GM12878 (cell line): Measurements from ENCODE around the gene ACP4. TPM values are rescaled to one million over a fixed set of nuclear protein-coding genes. Genes with fewer than 3 reads are reported as not detected.
A peak's percentile ranks its signal among the peaks of the same experiment; 100 is the strongest.

ENCODE experiments used
- ATAC-seq: fragments of 200-7000 bp; cut with Tn5 transposase; 3 replicates; pipeline ENCODE4 v1.9.1; 2020; ENCODE audit warnings: mild to moderate bottlenecking, moderate library complexity
- BruUV-seq: library from RNA; stranded (reverse); fragments of 400-500 nt; replicated peaks from 2 replicates; lab custom pipeline; 2021; lab: Mats Ljungman, UMichigan
- CTCF ChIA-PET: fragments of 300-600 bp; sonication (Branson Sonifier 250); formaldehyde crosslinking; extraction: SDS; loops from one replicate; lab custom pipeline; 2021; ENCODE audit warnings: inconsistent platforms; lab: Yijun Ruan, JAX
- POLR2A ChIA-PET: fragments of 350-600 bp; formaldehyde crosslinking; extraction: SDS; loops from one replicate; lab custom pipeline; 2021; ENCODE audit warnings: inconsistent platforms; lab: Charles Lee
- RAD21 ChIA-PET: fragments of 300-600 bp; sonication (Branson Sonifier 250); formaldehyde crosslinking; loops from one replicate; lab custom pipeline; 2023; ENCODE audit warnings: antibody characterized with exemption; ENCODE audit not compliant: unreplicated experiment; lab: Charles Lee
- SMC1A ChIA-PET: fragments of 300-600 bp; sonication (Branson Sonifier 250); formaldehyde crosslinking; loops from one replicate; lab custom pipeline; 2023; ENCODE audit not compliant: unreplicated experiment, uncharacterized antibody; lab: Charles Lee
- DNase-seq: peaks from one replicate; pipeline ENCODE4 v3.0.0-alpha.2; 2011; ENCODE audit warnings: low read depth, low spot score
- FAIRE-seq: peaks from 3 replicates; lab custom pipeline; 2011; peaks lifted over from hg19 to GRCh38; lab: Jason Lieb, UNC
- H2AFZ ChIP-seq: 2 replicates; pipeline ENCODE4 v1.6.0; 2011; ENCODE audit warnings: low read depth, low read length, control low read depth; ENCODE audit not compliant: control insufficient read depth
- H3K27ac ChIP-seq: 2 replicates; pipeline ENCODE4 v1.5.1; 2011; ENCODE audit warnings: control low read depth; ENCODE audit not compliant: control insufficient read depth, insufficient read depth
- H3K27me3 ChIP-seq, 2 experiments: replicated peaks in 1 of 2; 2 replicates each; pipeline versions ENCODE4 v1.6.0 to v1.6.1; 2011; ENCODE audit warnings: low read length in 1 of 2; ENCODE audit not compliant: control insufficient read depth in 2 of 2, insufficient read depth in 2 of 2
- H3K36me3 ChIP-seq, 2 experiments: 2 replicates each; pipeline ENCODE4 v1.5.1; 2011; ENCODE audit warnings: low read length in 1 of 2; ENCODE audit not compliant: control insufficient read depth in 2 of 2, insufficient read depth in 2 of 2
- H3K4me1 ChIP-seq: 2 replicates; pipeline ENCODE4 v1.6.1; 2011; ENCODE audit warnings: mild to moderate bottlenecking, low read length, moderate library complexity, mixed read lengths; ENCODE audit not compliant: control insufficient read depth, insufficient read depth
- H3K4me2 ChIP-seq: 2 replicates; pipeline ENCODE4 v1.6.0; 2011; ENCODE audit warnings: control low read depth; ENCODE audit not compliant: control insufficient read depth, insufficient read depth
- H3K4me3 ChIP-seq: fragments of 200-600 bp; sonication (generic); 2 replicates; pipeline ENCODE4 v1.5.1; 2016
- H3K79me2 ChIP-seq: 2 replicates; pipeline ENCODE4 v1.6.0; 2011; ENCODE audit warnings: low read length; ENCODE audit not compliant: control insufficient read depth, insufficient read depth
- H3K9ac ChIP-seq: 2 replicates; pipeline ENCODE4 v1.8.0; 2011; ENCODE audit warnings: low read length, control low read depth, mixed read lengths; ENCODE audit not compliant: control insufficient read depth, insufficient read depth
- H3K9me3 ChIP-seq: replicated peaks from 3 replicates; pipeline ENCODE4 v1.5.1; 2011; ENCODE audit warnings: mild to moderate bottlenecking, low read length; ENCODE audit not compliant: control insufficient read depth, insufficient read depth
- H4K20me1 ChIP-seq: 2 replicates; pipeline ENCODE4 v1.6.0; 2011; ENCODE audit not compliant: control insufficient read depth, insufficient read depth
- CBFB ChIP-seq: IDR thresholded peaks from 2 replicates; pipeline ENCODE4 v1.6.1; 2016; ENCODE audit warnings: antibody characterized with exemption, low read depth
- CHD2 ChIP-seq: IDR thresholded peaks from 2 replicates; pipeline ENCODE4 v1.6.1; 2011; ENCODE audit warnings: low read depth, low read length, improper control_type of control experiment, borderline replicate concordance
- FOS ChIP-seq: IDR thresholded peaks from 3 replicates; pipeline ENCODE4 v1.6.1; 2011; ENCODE audit warnings: borderline replicate concordance; ENCODE audit not compliant: insufficient read length; ENCODE audit errors: extremely low read depth
- FOXM1 ChIP-seq: IDR thresholded peaks from 2 replicates; pipeline ENCODE4 v1.6.1; 2012; ENCODE audit warnings: low read depth, mild to moderate bottlenecking, inconsistent platforms, low read length, moderate library complexity
- GABPA ChIP-seq: IDR thresholded peaks from 2 replicates; pipeline ENCODE4 v1.6.1; 2014; ENCODE audit warnings: antibody characterized with exemption, low read depth, mild to moderate bottlenecking, inconsistent platforms
- HDGF ChIP-seq: fragments of 450-650 bp; IDR thresholded peaks from 2 replicates; pipeline ENCODE4 v1.6.1; 2016; ENCODE audit warnings: antibody characterized with exemption
- IKZF1 ChIP-seq: fragments of 450-650 bp; conservative IDR thresholded peaks from 2 replicates; pipeline ENCODE4 v1.6.1; 2017; ENCODE audit warnings: antibody characterized with exemption, mild to moderate bottlenecking
- IKZF2 ChIP-seq, 2 experiments: fragments of 450-650 bp; IDR thresholded peaks; 2 replicates each; pipeline ENCODE4 v1.6.1; 2017; ENCODE audit warnings: mild to moderate bottlenecking in 2 of 2, moderate library complexity in 2 of 2
- KLF5 ChIP-seq: fragments of 450-650 bp; IDR thresholded peaks from 2 replicates; pipeline ENCODE4 v1.6.1; 2014; ENCODE audit warnings: mild to moderate bottlenecking; ENCODE audit not compliant: partially characterized antibody
- POLR2AphosphoS2 ChIP-seq: IDR thresholded peaks from 2 replicates; pipeline ENCODE4 v1.6.1; 2011; ENCODE audit warnings: low read depth, mild to moderate bottlenecking, low read length, improper control_type of control experiment, moderate library complexity
- POLR2AphosphoS5 ChIP-seq: IDR thresholded peaks from 2 replicates; pipeline ENCODE4 v1.6.1; 2011; ENCODE audit warnings: mild to moderate bottlenecking, low read length, inconsistent platforms
- POU2F2 ChIP-seq: IDR thresholded peaks from 3 replicates; pipeline ENCODE4 v1.6.1; 2011; ENCODE audit warnings: low read depth, mild to moderate bottlenecking, low read length, borderline replicate concordance
- RCOR1 ChIP-seq: conservative IDR thresholded peaks from 2 replicates; pipeline ENCODE4 v1.6.1; 2012; ENCODE audit warnings: low read depth, low read length, improper control_type of control experiment
- SREBF1 ChIP-seq: IDR thresholded peaks from 2 replicates; pipeline ENCODE4 v1.6.1; 2012; ENCODE audit warnings: mild to moderate bottlenecking, low read length
- TARDBP ChIP-seq: IDR thresholded peaks from 2 replicates; pipeline ENCODE4 v1.6.1; 2016; ENCODE audit warnings: borderline replicate concordance
- TBL1XR1 ChIP-seq: IDR thresholded peaks from 2 replicates; pipeline ENCODE4 v1.6.1; 2012; ENCODE audit warnings: low read depth, low read length, improper control_type of control experiment
- TCF7 ChIP-seq: IDR thresholded peaks from 2 replicates; pipeline ENCODE4 v1.6.1; 2014; ENCODE audit warnings: antibody characterized with exemption, borderline replicate concordance
- WRNIP1 ChIP-seq: IDR thresholded peaks from 2 replicates; pipeline ENCODE4 v1.6.1; 2011; ENCODE audit warnings: low read depth, low read length, improper control_type of control experiment, borderline replicate concordance
- YBX1 ChIP-seq: fragments of 450-650 bp; IDR thresholded peaks from 2 replicates; pipeline ENCODE4 v1.6.1; 2016; ENCODE audit warnings: antibody characterized with exemption
- YY1 ChIP-seq: IDR thresholded peaks from 2 replicates; pipeline ENCODE4 v1.6.1; 2011; ENCODE audit warnings: low read depth, mild to moderate bottlenecking, low read length
- WGBS: methylation state at CpG from one replicate; pipeline ENCODE4 v1.1.6; 2016; ENCODE audit warnings: low lambda C conversion rate; ENCODE audit not compliant: insufficient replicate concordance, insufficient coverage; ENCODE audit errors: missing lambda C conversion rate; 5-methylcytosine and 5-hydroxymethylcytosine counted together
- in situ Hi-C: fragments of 300-500 bp; cut with MboI; formaldehyde crosslinking; loops from 9 replicates; pipeline ENCODE4 v1.14.3; 2018; ENCODE audit warnings: mixed read lengths
- intact Hi-C: fragments of 100-400 bp; cut with micrococcal nuclease; formaldehyde crosslinking; loops from one replicate; pipeline ENCODE4 v1.14.2; 2022; ENCODE audit not compliant: unreplicated experiment
- polyA plus RNA-seq, 11 experiments: library from polyadenylated mRNA; depleted of rRNA in 4 of 11; unstranded in 6 of 11; stranded (reverse) in 5 of 11; fragments of >200 nt; fragmentation: Nextera tagmentation in 4 of 11; fragmentation: Illumina TruSeq in 1 of 11; extraction: Ambion mirVana in 4 of 11; extraction: Trizol in 1 of 11; gene quantifications; 1 replicate in 1 of 11; 2 replicates in 10 of 11; pipeline versions ENCODE4 v1.2.1 to v1.2.3, GENCODE V29; 2011 to 2016; ENCODE audit warnings: inconsistent platforms in 2 of 11, missing spikeins in 2 of 11, low read depth in 1 of 11
- total RNA-seq, 4 experiments: library from RNA; depleted of rRNA in 3 of 4; stranded (reverse); fragments of >200 nt in 3 of 4; fragmentation: Illumina TruSeq in 1 of 4; extraction: Trizol in 1 of 4; gene quantifications; 2 replicates each; pipeline versions ENCODE4 v1.2.1 to v1.2.3, GENCODE V29; 2013 to 2021
- TF ChIP-seq, protein P1 (sequence below): IDR thresholded peaks from 2 replicates; pipeline ENCODE4 v1.6.1; 2011; ENCODE audit warnings: borderline replicate concordance, low read depth, mild to moderate bottlenecking, moderate library complexity, mixed read lengths, low read length; ENCODE audit not compliant: insufficient read depth; ENCODE audit errors: extremely low read length
- TF ChIP-seq, protein P2 (sequence below): IDR thresholded peaks from 2 replicates; pipeline ENCODE4 v1.6.1; 2012; ENCODE audit warnings: mild to moderate bottlenecking, low read depth, low read length

The ACP4 gene
- total and polyA plus RNA-seq, 10 of the 15 experiments (the other 5 are each of a cell fraction or from before 2014, with no cell fraction given), result not detected

DNA sequence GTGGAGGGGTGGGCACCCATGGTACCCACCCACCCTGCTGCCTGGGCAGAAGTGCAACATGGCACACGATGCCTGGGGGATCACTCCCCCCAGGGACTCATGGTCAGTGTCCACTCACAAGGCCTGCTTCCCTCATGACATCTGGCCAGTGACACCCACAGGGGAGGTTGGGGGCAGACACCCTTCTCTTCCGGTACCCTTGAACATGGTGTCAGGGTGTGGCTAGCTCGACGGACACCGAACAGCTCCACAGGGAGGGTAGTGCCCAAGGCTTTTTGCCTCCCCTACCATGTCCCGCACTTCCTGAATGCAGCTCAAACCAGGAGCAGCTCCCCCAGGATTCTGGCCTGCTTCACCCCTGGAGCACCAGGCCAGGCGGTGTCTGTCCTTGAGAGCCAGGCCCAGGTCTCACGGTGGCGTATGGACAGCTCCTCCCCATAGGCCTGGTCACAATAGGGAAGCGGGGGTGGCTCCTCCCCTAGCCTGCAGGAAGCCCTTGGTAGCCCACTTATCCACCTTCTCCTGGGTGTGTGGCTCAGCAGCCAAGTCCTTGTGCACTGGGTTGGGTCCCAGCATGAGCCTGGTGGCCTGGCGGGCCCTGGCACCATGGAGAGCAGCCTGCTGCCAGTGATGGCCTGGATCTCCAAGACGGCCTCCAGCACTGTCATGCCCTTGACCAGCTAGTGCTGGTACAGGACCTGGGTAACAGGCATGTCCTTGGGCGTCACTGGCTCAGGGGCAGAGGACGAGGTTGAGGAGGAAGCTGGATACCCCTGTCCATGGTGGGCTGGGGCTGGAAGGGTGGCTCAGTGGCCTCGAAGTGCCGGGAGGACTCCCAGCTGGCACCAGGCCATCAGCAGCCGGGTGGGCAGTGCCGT, 7.8 kb downstream of the ACP4 start:
- ATAC-seq (no peak), FAIRE-seq (no peak), DNase-seq (no peak)
- in situ Hi-C loops, result no loop called here
- Histone ChIP-seq H3K4me2 (no peak overlapping the region), H3K9me3 (no peaks in the 10 kb centered on the region), H3K27ac (no peak overlapping the region), H3K4me3 (no peak overlapping the region), H4K20me1 (peaks cover 9% of the 10 kb centered on the region), H3K36me3 (peaks cover 31 to 34% of the 10 kb centered on the region in 2 experiments), H3K79me2 (peaks cover 33% of the 10 kb centered on the region), H3K9ac (no peak overlapping the region), H2AFZ (no peak overlapping the region), H3K27me3 (no peaks in the 10 kb centered on the region), H3K4me1 (peaks cover 12% of the 10 kb centered on the region)
- intact Hi-C loops, result no loop called here
- BruUV-seq, result no TSS peak
- CTCF ChIA-PET, result interaction anchor here (1.3 to 3.4 kb wide), 2 partner anchors 124 kb away, joined by 3 to 24 read pairs; no protein-coding TSS in a partner anchor
- POLR2A ChIA-PET, result no interaction called here
- 86% methylated on average over 18 of the region's 18 CpGs for WGBS
- RAD21 ChIA-PET, result no interaction called here
- SMC1A ChIA-PET, result interaction anchor here (2.0 kb wide), 1 partner anchor 124 kb away, joined by 7 read pairs; no protein-coding TSS in a partner anchor
- TF ChIP-seq TCF7, result no peak
- no peak for TF ChIP-seq FOXM1
- no peak for TF ChIP-seq GABPA
- TF ChIP-seq, protein P1, sequence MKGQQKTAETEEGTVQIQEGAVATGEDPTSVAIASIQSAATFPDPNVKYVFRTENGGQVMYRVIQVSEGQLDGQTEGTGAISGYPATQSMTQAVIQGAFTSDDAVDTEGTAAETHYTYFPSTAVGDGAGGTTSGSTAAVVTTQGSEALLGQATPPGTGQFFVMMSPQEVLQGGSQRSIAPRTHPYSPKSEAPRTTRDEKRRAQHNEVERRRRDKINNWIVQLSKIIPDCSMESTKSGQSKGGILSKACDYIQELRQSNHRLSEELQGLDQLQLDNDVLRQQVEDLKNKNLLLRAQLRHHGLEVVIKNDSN, result no peak
- TF ChIP-seq IKZF2 (IDR thresholded peaks at IDR 0.05), result no peak
- TF ChIP-seq CBFB, result no peak
- no peak for TF ChIP-seq YBX1
- TF ChIP-seq TBL1XR1, result no peak
- TF ChIP-seq POLR2AphosphoS5, result peak; percentile 42; the same call in 1 of the 2 replicates
- TF ChIP-seq HDGF, result no peak
- TF ChIP-seq POU2F2, result peak; percentile 37; the same call in 1 of the 3 replicates
- no peak for TF ChIP-seq WRNIP1
- no peak for TF ChIP-seq CHD2
- no peak for TF ChIP-seq YY1
- 0 out of 2 replicates have a peak, but pooled peaks have one; percentile 38 for TF ChIP-seq POLR2AphosphoS2
- TF ChIP-seq, protein P2, sequence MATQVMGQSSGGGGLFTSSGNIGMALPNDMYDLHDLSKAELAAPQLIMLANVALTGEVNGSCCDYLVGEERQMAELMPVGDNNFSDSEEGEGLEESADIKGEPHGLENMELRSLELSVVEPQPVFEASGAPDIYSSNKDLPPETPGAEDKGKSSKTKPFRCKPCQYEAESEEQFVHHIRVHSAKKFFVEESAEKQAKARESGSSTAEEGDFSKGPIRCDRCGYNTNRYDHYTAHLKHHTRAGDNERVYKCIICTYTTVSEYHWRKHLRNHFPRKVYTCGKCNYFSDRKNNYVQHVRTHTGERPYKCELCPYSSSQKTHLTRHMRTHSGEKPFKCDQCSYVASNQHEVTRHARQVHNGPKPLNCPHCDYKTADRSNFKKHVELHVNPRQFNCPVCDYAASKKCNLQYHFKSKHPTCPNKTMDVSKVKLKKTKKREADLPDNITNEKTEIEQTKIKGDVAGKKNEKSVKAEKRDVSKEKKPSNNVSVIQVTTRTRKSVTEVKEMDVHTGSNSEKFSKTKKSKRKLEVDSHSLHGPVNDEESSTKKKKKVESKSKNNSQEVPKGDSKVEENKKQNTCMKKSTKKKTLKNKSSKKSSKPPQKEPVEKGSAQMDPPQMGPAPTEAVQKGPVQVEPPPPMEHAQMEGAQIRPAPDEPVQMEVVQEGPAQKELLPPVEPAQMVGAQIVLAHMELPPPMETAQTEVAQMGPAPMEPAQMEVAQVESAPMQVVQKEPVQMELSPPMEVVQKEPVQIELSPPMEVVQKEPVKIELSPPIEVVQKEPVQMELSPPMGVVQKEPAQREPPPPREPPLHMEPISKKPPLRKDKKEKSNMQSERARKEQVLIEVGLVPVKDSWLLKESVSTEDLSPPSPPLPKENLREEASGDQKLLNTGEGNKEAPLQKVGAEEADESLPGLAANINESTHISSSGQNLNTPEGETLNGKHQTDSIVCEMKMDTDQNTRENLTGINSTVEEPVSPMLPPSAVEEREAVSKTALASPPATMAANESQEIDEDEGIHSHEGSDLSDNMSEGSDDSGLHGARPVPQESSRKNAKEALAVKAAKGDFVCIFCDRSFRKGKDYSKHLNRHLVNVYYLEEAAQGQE, result peak; percentile 63; the same call in 1 of the 2 replicates
- TF ChIP-seq SREBF1, result no peak
- no peak for TF ChIP-seq KLF5
- TF ChIP-seq FOS, result no peak
- no peak for TF ChIP-seq IKZF1
- TF ChIP-seq TARDBP, result no peak
- no peak for TF ChIP-seq RCOR1
